SK-N-SH (cell line): Measurements from ENCODE around the gene ATP6V1G1. TPM values are rescaled to one million over a fixed set of nuclear protein-coding genes. Genes with fewer than 3 reads are reported as not detected.
A peak's percentile ranks its signal among the peaks of the same experiment; 100 is the strongest.

Experiments used
- CHD2 ChIP-seq: fragments of 150-350 bp; IDR thresholded peaks from 2 replicates; pipeline ENCODE4 v1.6.1; 2018; ENCODE audit warnings: low read length; ENCODE audit not compliant: partially characterized antibody
- ELF1 ChIP-seq: IDR thresholded peaks from 2 replicates; pipeline ENCODE4 v1.4.0; 2012
- EZH2phosphoT487 ChIP-seq: fragments of 200-600 bp; sonication (generic); IDR thresholded peaks from 2 replicates; pipeline ENCODE4 v1.6.1; 2017; ENCODE audit warnings: low read depth, mixed run types, mild to moderate bottlenecking, antibody characterized with exemption, moderate library complexity, borderline replicate concordance
- FOSL2 ChIP-seq: IDR thresholded peaks from 2 replicates; pipeline ENCODE4 v1.4.0; 2012; ENCODE audit warnings: low read depth, mild to moderate bottlenecking, moderate library complexity, borderline replicate concordance
- FOXJ3 ChIP-seq: sonication (generic); formaldehyde crosslinking; IDR thresholded peaks from 2 replicates; pipeline ENCODE4 v1.5.1; 2020; ENCODE audit warnings: mild to moderate bottlenecking, missing genetic modification reagents
- FOXM1 ChIP-seq: IDR thresholded peaks from 2 replicates; pipeline ENCODE4 v1.4.0; 2012; ENCODE audit warnings: low read depth, mild to moderate bottlenecking
- GABPA ChIP-seq: IDR thresholded peaks from 2 replicates; pipeline ENCODE4 v1.4.0; 2012; ENCODE audit warnings: low read depth, mild to moderate bottlenecking
- GATA2 ChIP-seq: sonication (generic); formaldehyde crosslinking; IDR thresholded peaks from 2 replicates; pipeline ENCODE4 v1.5.0; 2020; ENCODE audit warnings: mild to moderate bottlenecking, missing genetic modification reagents
- JUND ChIP-seq: IDR thresholded peaks from 2 replicates; pipeline ENCODE4 v1.4.0; 2012
- MXI1 ChIP-seq: IDR thresholded peaks from 2 replicates; pipeline ENCODE4 v1.6.1; 2012; ENCODE audit warnings: mild to moderate bottlenecking, low read depth, low read length, improper control_type of control experiment
- NFIC ChIP-seq: IDR thresholded peaks from 2 replicates; pipeline ENCODE4 v1.4.0; 2012; ENCODE audit warnings: borderline replicate concordance
- POLR2AphosphoS5 ChIP-seq: IDR thresholded peaks from 2 replicates; pipeline ENCODE4 v1.6.1; 2012; ENCODE audit warnings: low read depth, low read length
- RCOR1 ChIP-seq: fragments of 150-350 bp; IDR thresholded peaks from 2 replicates; pipeline ENCODE4 v1.6.1; 2017; ENCODE audit warnings: antibody characterized with exemption, low read length
- RXRA ChIP-seq: IDR thresholded peaks from 2 replicates; pipeline ENCODE4 v1.4.0; 2012; ENCODE audit warnings: low read depth, mild to moderate bottlenecking, borderline replicate concordance
- SMC3 ChIP-seq: IDR thresholded peaks from 2 replicates; pipeline ENCODE4 v1.6.1; 2012; ENCODE audit warnings: low read depth, low read length, improper control_type of control experiment
- TAF1 ChIP-seq: IDR thresholded peaks from 2 replicates; pipeline ENCODE4 v1.6.1; 2012; ENCODE audit warnings: low read depth, mild to moderate bottlenecking, low read length, moderate library complexity, borderline replicate concordance
- TCF12 ChIP-seq: IDR thresholded peaks from 2 replicates; pipeline ENCODE4 v1.4.0; 2012
- TEAD4 ChIP-seq: IDR thresholded peaks from 2 replicates; pipeline ENCODE4 v1.4.0; 2012; ENCODE audit warnings: mild to moderate bottlenecking, borderline replicate concordance; ENCODE audit not compliant: insufficient read depth
- polyA plus RNA-seq, 3 experiments: library from polyadenylated mRNA; depleted of rRNA; stranded (reverse); fragments of >200 nt; gene quantifications; 2 replicates each; pipeline ENCODE4 v1.2.3, GENCODE V29; 2012
- TF ChIP-seq, protein P1 (sequence below): IDR thresholded peaks from 2 replicates; pipeline ENCODE4 v1.6.1; 2012; ENCODE audit warnings: mild to moderate bottlenecking, low read depth, low read length, moderate library complexity
- TF ChIP-seq, protein P2 (sequence below): fragments of 150-350 bp; IDR thresholded peaks from 2 replicates; pipeline ENCODE4 v1.6.1; 2017; ENCODE audit warnings: antibody characterized with exemption, low read length, low read depth, borderline replicate concordance
- TF ChIP-seq, protein P3 (sequence below): IDR thresholded peaks from 2 replicates; pipeline ENCODE4 v1.4.0; 2012; ENCODE audit warnings: low read depth, borderline replicate concordance

Gene ATP6V1G1
- polyA plus RNA-seq, 1 of the 3 experiments (the other 2 are of a cell fraction) = 119 TPM

DNA sequence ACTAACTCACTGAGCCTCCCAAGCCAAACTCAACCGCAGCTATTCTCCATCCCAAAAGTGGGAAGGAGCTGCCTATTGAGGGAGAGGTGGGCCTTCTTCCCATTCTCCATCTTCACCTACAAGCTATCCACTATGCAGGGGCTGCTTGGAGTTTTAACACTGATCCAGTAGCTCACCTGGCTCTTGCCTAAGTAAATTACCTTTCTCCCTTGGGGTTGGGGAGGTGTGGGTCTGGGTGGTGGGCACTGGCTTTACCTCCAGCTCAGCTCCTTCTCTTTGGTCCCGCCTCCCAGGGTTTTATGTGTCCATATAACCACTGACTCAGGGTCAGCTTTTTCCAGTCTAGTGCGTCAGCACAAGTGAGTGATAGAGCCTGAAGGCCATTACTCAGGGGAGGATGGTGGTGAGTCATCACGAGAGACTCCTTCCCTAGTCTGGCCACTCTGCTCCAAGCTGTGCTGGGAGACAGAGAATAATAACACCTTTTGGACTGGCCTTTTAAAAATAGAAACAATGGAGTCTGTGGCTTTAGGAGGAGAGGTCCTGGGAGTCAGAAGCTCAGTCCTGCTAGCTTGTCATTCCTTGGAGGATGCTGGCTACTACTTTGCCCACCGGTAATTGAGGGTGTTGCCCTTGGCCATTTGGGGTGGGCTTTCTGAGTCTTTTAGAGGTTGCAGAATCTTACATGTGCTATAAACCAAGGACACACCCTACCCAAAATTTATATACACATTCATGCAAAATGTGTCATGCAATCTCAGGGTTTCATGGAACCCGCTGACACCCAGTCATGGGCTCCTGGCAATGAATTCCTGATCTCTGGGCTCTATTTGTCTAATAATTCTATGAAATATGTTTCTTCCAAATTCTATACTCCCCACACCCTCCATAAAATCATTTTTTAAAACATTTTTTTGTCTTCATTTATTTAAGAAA is 35.6 kb upstream of the ATP6V1G1 start (continued):
- TF ChIP-seq, protein P1, sequence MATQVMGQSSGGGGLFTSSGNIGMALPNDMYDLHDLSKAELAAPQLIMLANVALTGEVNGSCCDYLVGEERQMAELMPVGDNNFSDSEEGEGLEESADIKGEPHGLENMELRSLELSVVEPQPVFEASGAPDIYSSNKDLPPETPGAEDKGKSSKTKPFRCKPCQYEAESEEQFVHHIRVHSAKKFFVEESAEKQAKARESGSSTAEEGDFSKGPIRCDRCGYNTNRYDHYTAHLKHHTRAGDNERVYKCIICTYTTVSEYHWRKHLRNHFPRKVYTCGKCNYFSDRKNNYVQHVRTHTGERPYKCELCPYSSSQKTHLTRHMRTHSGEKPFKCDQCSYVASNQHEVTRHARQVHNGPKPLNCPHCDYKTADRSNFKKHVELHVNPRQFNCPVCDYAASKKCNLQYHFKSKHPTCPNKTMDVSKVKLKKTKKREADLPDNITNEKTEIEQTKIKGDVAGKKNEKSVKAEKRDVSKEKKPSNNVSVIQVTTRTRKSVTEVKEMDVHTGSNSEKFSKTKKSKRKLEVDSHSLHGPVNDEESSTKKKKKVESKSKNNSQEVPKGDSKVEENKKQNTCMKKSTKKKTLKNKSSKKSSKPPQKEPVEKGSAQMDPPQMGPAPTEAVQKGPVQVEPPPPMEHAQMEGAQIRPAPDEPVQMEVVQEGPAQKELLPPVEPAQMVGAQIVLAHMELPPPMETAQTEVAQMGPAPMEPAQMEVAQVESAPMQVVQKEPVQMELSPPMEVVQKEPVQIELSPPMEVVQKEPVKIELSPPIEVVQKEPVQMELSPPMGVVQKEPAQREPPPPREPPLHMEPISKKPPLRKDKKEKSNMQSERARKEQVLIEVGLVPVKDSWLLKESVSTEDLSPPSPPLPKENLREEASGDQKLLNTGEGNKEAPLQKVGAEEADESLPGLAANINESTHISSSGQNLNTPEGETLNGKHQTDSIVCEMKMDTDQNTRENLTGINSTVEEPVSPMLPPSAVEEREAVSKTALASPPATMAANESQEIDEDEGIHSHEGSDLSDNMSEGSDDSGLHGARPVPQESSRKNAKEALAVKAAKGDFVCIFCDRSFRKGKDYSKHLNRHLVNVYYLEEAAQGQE = no peak
- TF ChIP-seq RXRA (peak; percentile 36; the same call in 1 of the 2 replicates), ELF1 (no peak), EZH2phosphoT487 (no peak), TAF1 (peak; percentile 29; the same call in 1 of the 2 replicates), CHD2 (no peak), FOSL2 (peak; percentile 97), GABPA (no peak), SMC3 (no peak), TEAD4 (no peak; the same call in 1 of the 2 replicates), FOXJ3 (CRISPR knock-in tag) (no peak), POLR2AphosphoS5 (0 out of 2 replicates have a peak, but pooled peaks have one; percentile 35), NFIC (peak; percentile 55; the same call in 1 of the 2 replicates), GATA2 (CRISPR knock-in tag) (no peak), TCF12 (peak; percentile 79), FOXM1 (no peak), JUND (peak; percentile 96), RCOR1 (no peak), MXI1 (no peak)
- TF ChIP-seq, protein P2, sequence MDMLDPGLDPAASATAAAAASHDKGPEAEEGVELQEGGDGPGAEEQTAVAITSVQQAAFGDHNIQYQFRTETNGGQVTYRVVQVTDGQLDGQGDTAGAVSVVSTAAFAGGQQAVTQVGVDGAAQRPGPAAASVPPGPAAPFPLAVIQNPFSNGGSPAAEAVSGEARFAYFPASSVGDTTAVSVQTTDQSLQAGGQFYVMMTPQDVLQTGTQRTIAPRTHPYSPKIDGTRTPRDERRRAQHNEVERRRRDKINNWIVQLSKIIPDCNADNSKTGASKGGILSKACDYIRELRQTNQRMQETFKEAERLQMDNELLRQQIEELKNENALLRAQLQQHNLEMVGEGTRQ = no peak
- TF ChIP-seq, protein P3, sequence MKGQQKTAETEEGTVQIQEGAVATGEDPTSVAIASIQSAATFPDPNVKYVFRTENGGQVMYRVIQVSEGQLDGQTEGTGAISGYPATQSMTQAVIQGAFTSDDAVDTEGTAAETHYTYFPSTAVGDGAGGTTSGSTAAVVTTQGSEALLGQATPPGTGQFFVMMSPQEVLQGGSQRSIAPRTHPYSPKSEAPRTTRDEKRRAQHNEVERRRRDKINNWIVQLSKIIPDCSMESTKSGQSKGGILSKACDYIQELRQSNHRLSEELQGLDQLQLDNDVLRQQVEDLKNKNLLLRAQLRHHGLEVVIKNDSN = no peak
